Measurements from ENCODE around the gene PAX2. TPM values are rescaled to one million over a fixed set of nuclear protein-coding genes. Genes with fewer than 3 reads are reported as not detected.
A peak's percentile ranks its signal among the peaks of the same experiment; 100 is the strongest.

PAX2 gene
- total and polyA plus RNA-seq, 2 experiments from 2014 or later = not detected

- no peak overlapping the region for H2AFZ ChIP-seq
- H4K20me1 ChIP-seq (ENCODE audit: insufficient read depth) = no peaks in the 10 kb centered on the region
- no peak overlapping the region for H3K9ac ChIP-seq
- in situ Hi-C loops (cut with MboI) = no loop called here
- no peak overlapping the region for H3K4me2 ChIP-seq (ENCODE audit: unreplicated experiment)
- no peaks in the 10 kb centered on the region for H3K9me3 ChIP-seq (ENCODE audit: low read depth)
- DNase-seq = no peak
- 9 to 10% methylated on average over 46 to 50 of the region's 57 CpGs for WGBS, 2 experiments (ENCODE audit: low coverage in 1 of 2, low lambda C conversion rate in 2 of 2, missing lambda C conversion rate in 2 of 2)
- H3F3A ChIP-seq (ENCODE audit: insufficient read depth) = no peaks in the 10 kb centered on the region
- no peaks in the 10 kb centered on the region for H3K9me2 ChIP-seq (ENCODE audit: insufficient read depth)
- no peak overlapping the region for H3K27ac ChIP-seq
- H3K36me3 ChIP-seq (ENCODE audit: low read depth) = no peaks in the 10 kb centered on the region
- H3K27me3 ChIP-seq (replicated peaks; ENCODE audit: insufficient read depth) = peaks cover 97% of the 10 kb centered on the region
- no peaks in the 10 kb centered on the region for H3K4me1 ChIP-seq (ENCODE audit: insufficient read depth)
- H3K4me3 ChIP-seq = no peak overlapping the region
- TF ChIP-seq EZH2phosphoT487 (IDR thresholded peaks at IDR 0.05; ENCODE audit: insufficient read depth, low read depth) (peak; percentile 77; the same call in 1 of the 2 replicates), EZH2 (IDR thresholded peaks at IDR 0.05; ENCODE audit: insufficient read depth, poor library complexity, severe bottlenecking) (no peak)
- no peaks in the 10 kb centered on the region for H3K79me2 ChIP-seq (ENCODE audit: insufficient read depth)
These were observed 2.3 kb downstream of the PAX2 start for GRCh38 chr10:100747456-100748230.

GRCh38 chr10:100748231-100749058 is 3.1 kb downstream of the PAX2 start:
- Histone ChIP-seq H3K79me2 (ENCODE audit: insufficient read depth) (no peaks in the 10 kb centered on the region), H4K20me1 (ENCODE audit: insufficient read depth) (no peaks in the 10 kb centered on the region), H3K36me3 (ENCODE audit: low read depth) (no peaks in the 10 kb centered on the region), H3K4me1 (ENCODE audit: insufficient read depth) (no peaks in the 10 kb centered on the region), H3K9me2 (ENCODE audit: insufficient read depth) (no peaks in the 10 kb centered on the region), H2AFZ (no peak overlapping the region), H3K27me3 (replicated peaks; ENCODE audit: insufficient read depth) (peaks cover 97% of the 10 kb centered on the region), H3K4me3 (no peak overlapping the region), H3K27ac (no peak overlapping the region), H3K9me3 (ENCODE audit: low read depth) (no peaks in the 10 kb centered on the region), H3K4me2 (ENCODE audit: unreplicated experiment) (no peak overlapping the region), H3F3A (ENCODE audit: insufficient read depth) (no peaks in the 10 kb centered on the region), H3K9ac (no peak overlapping the region)
- in situ Hi-C loops (cut with MboI) = no loop called here
- DNase-seq = no peak
- WGBS, 2 experiments (ENCODE audit: low coverage in 1 of 2, low lambda C conversion rate in 2 of 2, missing lambda C conversion rate in 2 of 2) = 2% methylated on average over 50 to 56 of the region's 56 CpGs
- peak; percentile 82; the same call in 1 of the 2 replicates for TF ChIP-seq EZH2phosphoT487 (IDR thresholded peaks at IDR 0.05; ENCODE audit: insufficient read depth, low read depth)
- TF ChIP-seq EZH2 (IDR thresholded peaks at IDR 0.05; ENCODE audit: insufficient read depth, poor library complexity, severe bottlenecking) = peak; percentile 98

- no peak for DNase-seq
- Histone ChIP-seq H3K9me2 (ENCODE audit: insufficient read depth) (no peaks in the 10 kb centered on the region), H3K27ac (no peak overlapping the region), H3K4me2 (ENCODE audit: unreplicated experiment) (no peak overlapping the region), H3K4me3 (no peak overlapping the region), H3F3A (ENCODE audit: insufficient read depth) (no peaks in the 10 kb centered on the region), H3K36me3 (ENCODE audit: low read depth) (no peaks in the 10 kb centered on the region), H2AFZ (no peak overlapping the region), H3K79me2 (ENCODE audit: insufficient read depth) (no peaks in the 10 kb centered on the region), H3K9me3 (ENCODE audit: low read depth) (no peaks in the 10 kb centered on the region), H3K4me1 (ENCODE audit: insufficient read depth) (no peaks in the 10 kb centered on the region), H3K9ac (no peak overlapping the region), H3K27me3 (replicated peaks; ENCODE audit: insufficient read depth) (peaks cover 97% of the 10 kb centered on the region), H4K20me1 (ENCODE audit: insufficient read depth) (no peaks in the 10 kb centered on the region)
- peak; percentile 90 for TF ChIP-seq EZH2phosphoT487 (IDR thresholded peaks at IDR 0.05; ENCODE audit: insufficient read depth, low read depth)
- peak; percentile 100 for TF ChIP-seq EZH2 (IDR thresholded peaks at IDR 0.05; ENCODE audit: insufficient read depth, poor library complexity, severe bottlenecking)
- in situ Hi-C loops (cut with MboI) = no loop called here
- WGBS, 2 experiments (ENCODE audit: low coverage in 1 of 2, low lambda C conversion rate in 2 of 2, missing lambda C conversion rate in 2 of 2) = 2 to 4% methylated on average over 8 of the region's 8 CpGs
These were observed 3.6 kb downstream of the PAX2 start for GRCh38 chr10:100749059-100749308.

- H3F3A ChIP-seq (ENCODE audit: insufficient read depth) = no peaks in the 10 kb centered on the region
- H3K36me3 ChIP-seq (ENCODE audit: low read depth) = no peaks in the 10 kb centered on the region
- H3K27ac ChIP-seq = no peak overlapping the region
- 4% methylated on average over 46 to 50 of the region's 50 CpGs for WGBS, 2 experiments (ENCODE audit: low coverage in 1 of 2, low lambda C conversion rate in 2 of 2, missing lambda C conversion rate in 2 of 2)
- in situ Hi-C loops (cut with MboI) = no loop called here
- H3K79me2 ChIP-seq (ENCODE audit: insufficient read depth) = no peaks in the 10 kb centered on the region
- no peak overlapping the region for H3K9ac ChIP-seq
- H4K20me1 ChIP-seq (ENCODE audit: insufficient read depth) = no peaks in the 10 kb centered on the region
- H2AFZ ChIP-seq = no peak overlapping the region
- no peaks in the 10 kb centered on the region for H3K4me1 ChIP-seq (ENCODE audit: insufficient read depth)
- peaks cover 97% of the 10 kb centered on the region for H3K27me3 ChIP-seq (replicated peaks; ENCODE audit: insufficient read depth)
- no peaks in the 10 kb centered on the region for H3K9me2 ChIP-seq (ENCODE audit: insufficient read depth)
- no peak overlapping the region for H3K4me3 ChIP-seq
- H3K4me2 ChIP-seq (ENCODE audit: unreplicated experiment) = no peak overlapping the region
- TF ChIP-seq EZH2phosphoT487 (IDR thresholded peaks at IDR 0.05; ENCODE audit: insufficient read depth, low read depth) (no peak; the same call in 1 of the 2 replicates), EZH2 (IDR thresholded peaks at IDR 0.05; ENCODE audit: insufficient read depth, poor library complexity, severe bottlenecking) (peak; percentile 96)
- no peak for DNase-seq
- no peaks in the 10 kb centered on the region for H3K9me3 ChIP-seq (ENCODE audit: low read depth)
These were observed 4.2 kb downstream of the PAX2 start for GRCh38 chr10:100749309-100750217.
